Activated CD4-positive, alpha-beta memory T cell treated with anti-CD3 and anti-CD28 coated beads for 36 hours (primary cell): ENCODE measurements around the gene PI4K2A. TPM values are rescaled to one million over a fixed set of nuclear protein-coding genes. Genes with fewer than 3 reads are reported as not detected.
"Not testable (repeated sequence)": the region's sequence is repeated elsewhere in the genome, so short reads cannot be mapped to it uniquely, and the experiment has no call there.

Experiments
- CTCF ChIA-PET: fragments of 350-600 bp; sonication (Branson Sonifier 250); formaldehyde crosslinking; loops from one replicate; lab custom pipeline; 2021; ENCODE audit warnings: antibody characterized with exemption, inconsistent platforms; lab: Charles Lee
- POLR2A ChIA-PET: fragments of 350-600 bp; sonication (Branson Sonifier 250); formaldehyde crosslinking; loops from one replicate; lab custom pipeline; 2021; ENCODE audit warnings: antibody characterized with exemption; lab: Charles Lee
- DNase-seq: peaks from one replicate; pipeline ENCODE4 v3.0.0-alpha.2; 2020
- H3K27ac Mint-ChIP-seq: one replicate; pipeline ENCODE4 v1.8.0; 2021; ENCODE audit warnings: mixed read lengths
- H3K27me3 Mint-ChIP-seq: one replicate; pipeline ENCODE4 v1.8.0; 2021; ENCODE audit warnings: mixed read lengths
- H3K36me3 Mint-ChIP-seq: one replicate; pipeline ENCODE4 v1.8.0; 2021; ENCODE audit warnings: mixed read lengths
- H3K4me1 Mint-ChIP-seq: one replicate; pipeline ENCODE4 v1.8.0; 2021; ENCODE audit warnings: low read depth, mixed read lengths
- H3K4me3 Mint-ChIP-seq: one replicate; pipeline ENCODE4 v1.8.0; 2021; ENCODE audit warnings: mild to moderate bottlenecking, mixed read lengths
- H3K9me3 Mint-ChIP-seq: one replicate; pipeline ENCODE4 v1.8.0; 2021; ENCODE audit warnings: mixed read lengths
- intact Hi-C: fragments of 100-400 bp; cut with micrococcal nuclease; formaldehyde crosslinking; loops from one replicate; pipeline ENCODE4 v1.15.1; 2023
- total RNA-seq, 2 experiments: library from RNA; stranded (reverse); gene quantifications; one replicate each; pipeline ENCODE4 v1.2.3, GENCODE V29; 2021

The PI4K2A gene
- total RNA-seq, 2 experiments from 2014 or later = 13.1 to 13.2 TPM

GRCh38 chr10:97633921-97634320 lies 6.5 kb upstream of the PI4K2A start:
- peak; percentile 43 for DNase-seq
- intact Hi-C loops = loop anchor here (10.0 kb wide), 1 partner anchor 339 kb away; the partner anchor contains the start of gene ARHGAP19
- H3K27ac Mint-ChIP-seq = peak overlapping the region; percentile 52
- peaks cover 3% of the 10 kb centered on the region for H3K36me3 Mint-ChIP-seq
- peaks cover 10% of the 10 kb centered on the region for H3K4me1 Mint-ChIP-seq
- no peaks in the 10 kb centered on the region for H3K9me3 Mint-ChIP-seq
- no peaks in the 10 kb centered on the region for H3K27me3 Mint-ChIP-seq
- H3K4me3 Mint-ChIP-seq = peak overlapping the region; percentile 90
- ChIA-PET POLR2A (no interaction called here), CTCF (interaction anchor here (0.9 to 1.3 kb wide), 2 partner anchors 62 to 100 kb away, joined by 3 read pairs; no protein-coding TSS in a partner anchor)

- H3K4me1 Mint-ChIP-seq = peaks cover 14% of the 10 kb centered on the region
- peaks cover 5% of the 10 kb centered on the region for H3K36me3 Mint-ChIP-seq
- H3K4me3 Mint-ChIP-seq = no peak overlapping the region
- H3K9me3 Mint-ChIP-seq = no peaks in the 10 kb centered on the region
- no peak overlapping the region for H3K27ac Mint-ChIP-seq
- no peaks in the 10 kb centered on the region for H3K27me3 Mint-ChIP-seq
- ChIA-PET POLR2A (no interaction called here), CTCF (no interaction called here)
- intact Hi-C loops = loop anchor here (10.0 kb wide), 1 partner anchor 341 kb away; the partner anchor contains the start of gene ARHGAP19
- no peak for DNase-seq
Observed at GRCh38 chr10:97635577-97635976, 4.9 kb upstream of the PI4K2A start.

- not testable (repeated sequence) for H3K9me3 Mint-ChIP-seq, H3K36me3 Mint-ChIP-seq, H3K27me3 Mint-ChIP-seq, H3K27ac Mint-ChIP-seq, DNase-seq, H3K4me3 Mint-ChIP-seq
- ChIA-PET CTCF (interaction anchor here (0.6 kb wide), 1 partner anchor 220 kb away, joined by 4 read pairs; no protein-coding TSS in a partner anchor), POLR2A (interaction anchor here (0.6 kb wide), 2 partner anchors 34 to 993 kb away, joined by 3 read pairs; no protein-coding TSS in a partner anchor)
- peaks cover 17% of the 10 kb centered on the region for H3K4me1 Mint-ChIP-seq
- intact Hi-C loops = loop anchor here (10.0 kb wide), 1 partner anchor 344 kb away; the partner anchor contains the start of gene ARHGAP19
Observed at GRCh38 chr10:97639090-97639489, 1.4 kb upstream of the PI4K2A start.

- ChIA-PET CTCF (interaction anchor here (0.7 to 1.9 kb wide), 3 partner anchors 60 to 1552 kb away, joined by 3 to 7 read pairs (median 4); partner anchors contain the start of gene ANKRD2), POLR2A (interaction anchor here (0.8 to 2.0 kb wide), 8 partner anchors 8 to 809 kb away, joined by 3 to 9 read pairs (median 3); partner anchors contain the start of genes AVPI1, LCOR and R3HCC1L)
- Mint-ChIP-seq H3K27ac (peak overlapping the region; percentile 79), H3K4me3 (peak overlapping the region; percentile 97), H3K4me1 (peaks cover 17% of the 10 kb centered on the region), H3K27me3 (no peaks in the 10 kb centered on the region), H3K36me3 (peaks cover 8% of the 10 kb centered on the region), H3K9me3 (no peaks in the 10 kb centered on the region)
- DNase-seq = peak; percentile 45
- intact Hi-C loops = loop anchor here (1.0 to 2.0 kb wide), 5 partner anchors 8 to 213 kb away; partner anchors contain the start of genes ANKRD2, AVPI1, MMS19 and UBTD1
Observed at GRCh38 chr10:97640868-97641811, 669 bp downstream of the PI4K2A start.

GRCh38 chr10:97642471-97643159 lies 2.1 kb downstream of the PI4K2A start:
- POLR2A ChIA-PET, H3K27me3 Mint-ChIP-seq, H3K36me3 Mint-ChIP-seq, H3K9me3 Mint-ChIP-seq, DNase-seq, H3K27ac Mint-ChIP-seq, intact Hi-C loops: not testable (repeated sequence)
- CTCF ChIA-PET = interaction anchor here (0.7 kb wide), 1 partner anchor 59 kb away, joined by 3 read pairs; no protein-coding TSS in a partner anchor
- Mint-ChIP-seq H3K4me3 (peak overlapping the region; percentile 97), H3K4me1 (peaks cover 20% of the 10 kb centered on the region)

GRCh38 chr10:97643441-97643985 lies 3.0 kb downstream of the PI4K2A start:
- POLR2A ChIA-PET = no interaction called here
- intact Hi-C loops = no loop called here
- no peaks in the 10 kb centered on the region for H3K27me3 Mint-ChIP-seq
- CTCF ChIA-PET = no interaction called here
- peaks cover 23% of the 10 kb centered on the region for H3K4me1 Mint-ChIP-seq
- no peak overlapping the region for H3K4me3 Mint-ChIP-seq
- DNase-seq = no peak
- H3K9me3 Mint-ChIP-seq = no peaks in the 10 kb centered on the region
- H3K27ac Mint-ChIP-seq = no peak overlapping the region
- peaks cover 9% of the 10 kb centered on the region for H3K36me3 Mint-ChIP-seq

GRCh38 chr10:97644936-97645335 lies 4.5 kb downstream of the PI4K2A start:
- Mint-ChIP-seq H3K27me3 (no peaks in the 10 kb centered on the region), H3K27ac (no peak overlapping the region), H3K4me3 (no peak overlapping the region), H3K4me1 (peaks cover 34% of the 10 kb centered on the region), H3K36me3 (peaks cover 9% of the 10 kb centered on the region), H3K9me3 (no peaks in the 10 kb centered on the region)
- CTCF ChIA-PET = interaction anchor here (1.0 kb wide), 1 partner anchor 32 kb away, joined by 3 read pairs; no protein-coding TSS in a partner anchor
- POLR2A ChIA-PET = no interaction called here
- DNase-seq = no peak
- intact Hi-C loops = no loop called here

- no peak for DNase-seq
- no peak overlapping the region for H3K4me3 Mint-ChIP-seq
- peaks cover 23% of the 10 kb centered on the region for H3K4me1 Mint-ChIP-seq
- H3K27me3 Mint-ChIP-seq = no peaks in the 10 kb centered on the region
- peaks cover 14% of the 10 kb centered on the region for H3K36me3 Mint-ChIP-seq
- CTCF ChIA-PET = no interaction called here
- no peaks in the 10 kb centered on the region for H3K9me3 Mint-ChIP-seq
- no peak overlapping the region for H3K27ac Mint-ChIP-seq
- POLR2A ChIA-PET = no interaction called here
- intact Hi-C loops = no loop called here
Observed at GRCh38 chr10:97647556-97647955, 7.1 kb downstream of the PI4K2A start.

- CTCF ChIA-PET = interaction anchor here (0.7 to 1.3 kb wide), 3 partner anchors 28 to 143 kb away, joined by 3 to 5 read pairs (median 3); partner anchors contain the start of gene ANKRD2
- intact Hi-C loops = loop anchor here (1.0 kb wide), 1 partner anchor 8 kb away; the partner anchor contains the start of gene PI4K2A
Observed at GRCh38 chr10:97648562-97649404, 8.3 kb downstream of the PI4K2A start.

GRCh38 chr10:97649405-97649750 lies 8.9 kb downstream of the PI4K2A start:
- ChIA-PET CTCF (interaction anchor here (1.1 to 1.3 kb wide), 2 partner anchors 28 to 77 kb away, joined by 3 to 5 read pairs; partner anchors contain the start of gene ANKRD2), POLR2A (interaction anchor here (1.2 kb wide), 1 partner anchor 9 kb away, joined by 9 read pairs; the partner anchor contains the start of gene PI4K2A)
- H3K9me3 Mint-ChIP-seq, DNase-seq, H3K27me3 Mint-ChIP-seq: not testable (repeated sequence)
- intact Hi-C loops = loop anchor here (1.0 kb wide), 1 partner anchor 9 kb away; the partner anchor contains the start of gene PI4K2A
- peaks cover 17% of the 10 kb centered on the region for H3K4me1 Mint-ChIP-seq
- H3K27ac Mint-ChIP-seq = peak overlapping the region; percentile 77
- H3K4me3 Mint-ChIP-seq = peak overlapping the region; percentile 21
- H3K36me3 Mint-ChIP-seq = peaks cover 23% of the 10 kb centered on the region

More at GRCh38 chr10:97648562-97649404, 8.3 kb downstream of the PI4K2A start:
- Mint-ChIP-seq H3K27me3 (no peaks in the 10 kb centered on the region), H3K4me1 (peaks cover 17% of the 10 kb centered on the region), H3K27ac (peak overlapping the region; percentile 77), H3K36me3 (peaks cover 20% of the 10 kb centered on the region), H3K9me3 (no peaks in the 10 kb centered on the region), H3K4me3 (peak overlapping the region; percentile 21)
- DNase-seq = peak; percentile 64
- POLR2A ChIA-PET = interaction anchor here (1.2 kb wide), 1 partner anchor 8 kb away, joined by 9 read pairs; the partner anchor contains the start of gene PI4K2A
